ENCODE results near the gene KIAA0232.
"Not testable (repeated sequence)": the region's sequence is repeated elsewhere in the genome, so short reads cannot be mapped to it uniquely, and the experiment has no call there.

KIAA0232 gene

DNA sequence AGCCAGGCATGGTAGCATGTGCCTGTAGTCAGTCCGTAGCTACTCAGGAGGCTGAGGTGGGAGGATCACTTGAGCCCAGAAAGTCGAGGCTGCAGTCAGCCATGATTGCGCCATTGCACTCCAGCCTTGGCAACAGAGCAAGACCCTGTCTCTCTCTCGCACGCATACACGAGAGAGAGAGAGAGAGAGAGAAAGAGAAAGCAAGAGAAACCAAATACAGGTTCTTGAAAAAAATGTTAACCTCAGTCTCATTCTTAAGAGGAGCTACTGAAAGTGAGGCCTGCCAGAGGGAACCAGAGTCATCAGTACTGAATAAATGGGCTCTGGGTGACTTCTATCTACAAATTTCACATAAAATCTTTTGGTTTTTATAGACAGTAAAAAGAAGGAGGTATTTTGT, 42.9 kb downstream of the KIAA0232 start:
- Histone ChIP-seq H3K27me3 (ENCODE audit: insufficient read depth, low read length, poor library complexity) (no peaks in the 10 kb centered on the region), H3K4me3 (ENCODE audit: low read depth in 1 of 2, low read length in 2 of 2) (no peak overlapping the region), H3K9me3 (ENCODE audit: insufficient read depth, low read length, severe bottlenecking) (peaks cover 4% of the 10 kb centered on the region), H3K79me2 (ENCODE audit: insufficient read depth, low read length) (peaks cover 75% of the 10 kb centered on the region), H3K4me1 (ENCODE audit: insufficient read depth, low read length) (no peaks in the 10 kb centered on the region), H4K20me1 (ENCODE audit: insufficient read depth, low read length) (peaks cover 20% of the 10 kb centered on the region), H3K36me3 (ENCODE audit: insufficient read depth, low read length) (peaks cover 56% of the 10 kb centered on the region), H3K27ac (ENCODE audit: low read length) (no peak overlapping the region), H3K9ac (ENCODE audit: low read depth, low read length) (no peak overlapping the region), H2AFZ (ENCODE audit: low read depth, low read length) (no peak overlapping the region), H3K4me2 (ENCODE audit: insufficient read depth, low read length) (no peak overlapping the region)
- TF ChIP-seq, protein P1, sequence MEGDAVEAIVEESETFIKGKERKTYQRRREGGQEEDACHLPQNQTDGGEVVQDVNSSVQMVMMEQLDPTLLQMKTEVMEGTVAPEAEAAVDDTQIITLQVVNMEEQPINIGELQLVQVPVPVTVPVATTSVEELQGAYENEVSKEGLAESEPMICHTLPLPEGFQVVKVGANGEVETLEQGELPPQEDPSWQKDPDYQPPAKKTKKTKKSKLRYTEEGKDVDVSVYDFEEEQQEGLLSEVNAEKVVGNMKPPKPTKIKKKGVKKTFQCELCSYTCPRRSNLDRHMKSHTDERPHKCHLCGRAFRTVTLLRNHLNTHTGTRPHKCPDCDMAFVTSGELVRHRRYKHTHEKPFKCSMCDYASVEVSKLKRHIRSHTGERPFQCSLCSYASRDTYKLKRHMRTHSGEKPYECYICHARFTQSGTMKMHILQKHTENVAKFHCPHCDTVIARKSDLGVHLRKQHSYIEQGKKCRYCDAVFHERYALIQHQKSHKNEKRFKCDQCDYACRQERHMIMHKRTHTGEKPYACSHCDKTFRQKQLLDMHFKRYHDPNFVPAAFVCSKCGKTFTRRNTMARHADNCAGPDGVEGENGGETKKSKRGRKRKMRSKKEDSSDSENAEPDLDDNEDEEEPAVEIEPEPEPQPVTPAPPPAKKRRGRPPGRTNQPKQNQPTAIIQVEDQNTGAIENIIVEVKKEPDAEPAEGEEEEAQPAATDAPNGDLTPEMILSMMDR (IDR thresholded peaks at IDR 0.05; ENCODE audit: borderline replicate concordance, extremely low read depth, low read length, poor library complexity, severe bottlenecking): no peak
- no peak for TF ChIP-seq EZH2 (IDR thresholded peaks at IDR 0.05; ENCODE audit: borderline replicate concordance, low read depth, low read length, severe bottlenecking)
- DNase-seq: no peak
- ATAC-seq (ENCODE audit: insufficient read depth, low read depth): no peak

DNA sequence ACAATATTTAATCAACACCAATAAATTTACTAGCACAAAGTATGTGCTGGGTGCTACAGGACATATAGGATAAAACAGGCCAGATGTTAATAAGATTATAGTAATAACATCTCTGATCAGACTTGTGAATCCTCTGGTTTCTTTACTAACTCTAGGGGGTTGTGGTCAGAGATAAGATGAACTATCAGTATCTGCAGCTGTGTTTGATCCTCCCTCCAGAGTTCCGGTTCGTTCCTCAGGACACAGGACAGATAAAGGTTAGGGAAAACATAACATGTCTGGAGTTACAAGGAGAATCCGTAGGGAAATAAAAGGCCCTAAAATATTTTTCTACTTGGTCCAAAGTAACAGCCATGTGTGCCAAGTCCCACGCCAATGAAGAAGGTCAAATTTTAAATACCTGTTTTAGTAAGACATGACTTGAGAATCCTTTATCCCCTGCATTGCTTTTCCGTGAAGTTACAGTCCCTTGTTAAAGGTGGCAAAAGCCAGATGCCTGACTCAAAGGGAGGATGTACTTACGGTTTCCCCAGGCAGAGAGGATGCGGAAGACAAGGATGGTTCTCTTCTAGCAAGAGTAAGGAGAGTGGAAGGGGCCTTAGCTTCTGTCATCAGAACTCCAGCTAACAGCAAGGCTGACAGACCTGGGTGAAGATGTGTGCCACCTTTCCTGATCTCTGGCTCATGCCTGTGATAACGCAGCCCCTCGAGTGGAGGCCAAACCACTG, 44.4 kb downstream of the KIAA0232 start:
- no peak overlapping the region for H3K4me3 ChIP-seq (ENCODE audit: low read depth in 1 of 2, low read length in 2 of 2)
- H3K9me3 ChIP-seq (ENCODE audit: insufficient read depth, low read length, severe bottlenecking): no peaks in the 10 kb centered on the region
- TF ChIP-seq, protein P1 (IDR thresholded peaks at IDR 0.05; ENCODE audit: borderline replicate concordance, extremely low read depth, low read length, poor library complexity, severe bottlenecking): no peak
- TF ChIP-seq EZH2 (IDR thresholded peaks at IDR 0.05; ENCODE audit: borderline replicate concordance, low read depth, low read length, severe bottlenecking): no peak
- no peaks in the 10 kb centered on the region for H3K4me1 ChIP-seq (ENCODE audit: insufficient read depth, low read length)
- peaks cover 66% of the 10 kb centered on the region for H3K36me3 ChIP-seq (ENCODE audit: insufficient read depth, low read length)
- H4K20me1 ChIP-seq (ENCODE audit: insufficient read depth, low read length): peaks cover 20% of the 10 kb centered on the region
- peaks cover 63% of the 10 kb centered on the region for H3K79me2 ChIP-seq (ENCODE audit: insufficient read depth, low read length)
- no peak overlapping the region for H3K9ac ChIP-seq (ENCODE audit: low read depth, low read length)
- no peak overlapping the region for H2AFZ ChIP-seq (ENCODE audit: low read depth, low read length)
- no peaks in the 10 kb centered on the region for H3K27me3 ChIP-seq (ENCODE audit: insufficient read depth, low read length, poor library complexity)
- no peak for DNase-seq
- no peak overlapping the region for H3K4me2 ChIP-seq (ENCODE audit: insufficient read depth, low read length)
- no peak overlapping the region for H3K27ac ChIP-seq (ENCODE audit: low read length)
- no peak for ATAC-seq (ENCODE audit: insufficient read depth, low read depth)

DNA sequence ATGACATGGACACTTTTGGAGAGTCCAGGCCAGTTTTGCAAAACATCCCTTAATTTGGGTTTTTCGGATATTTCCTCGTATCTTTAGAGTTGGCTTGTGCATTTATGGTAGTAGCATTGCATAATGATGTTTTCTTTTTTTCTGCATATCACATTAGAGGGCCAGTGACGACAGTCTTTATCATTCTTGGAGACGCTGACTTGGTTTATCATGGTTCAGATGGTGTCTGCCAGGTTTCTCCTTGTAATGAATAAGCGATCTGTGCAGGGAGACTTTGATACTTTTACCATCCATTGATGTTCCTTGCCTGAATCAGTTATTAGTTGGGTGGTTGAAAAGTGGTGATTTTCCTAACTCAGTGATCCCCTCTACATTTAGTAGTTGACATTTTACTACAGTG, 46.6 kb downstream of the KIAA0232 start:
- ATAC-seq (ENCODE audit: insufficient read depth, low read depth) (no peak), DNase-seq (no peak)
- H3K36me3 ChIP-seq (ENCODE audit: insufficient read depth, low read length): peaks cover 81% of the 10 kb centered on the region
- no peak overlapping the region for H3K4me3 ChIP-seq (ENCODE audit: low read depth in 1 of 2, low read length in 2 of 2)
- TF ChIP-seq EZH2 (IDR thresholded peaks at IDR 0.05; ENCODE audit: borderline replicate concordance, low read depth, low read length, severe bottlenecking): no peak
- no peak overlapping the region for H3K9ac ChIP-seq (ENCODE audit: low read depth, low read length)
- no peak overlapping the region for H3K4me2 ChIP-seq (ENCODE audit: insufficient read depth, low read length)
- H3K27ac ChIP-seq (ENCODE audit: low read length): no peak overlapping the region
- no peak overlapping the region for H2AFZ ChIP-seq (ENCODE audit: low read depth, low read length)
- H3K27me3 ChIP-seq (ENCODE audit: insufficient read depth, low read length, poor library complexity): no peaks in the 10 kb centered on the region
- H4K20me1 ChIP-seq (ENCODE audit: insufficient read depth, low read length): peaks cover 17% of the 10 kb centered on the region
- no peaks in the 10 kb centered on the region for H3K4me1 ChIP-seq (ENCODE audit: insufficient read depth, low read length)
- peaks cover 53% of the 10 kb centered on the region for H3K79me2 ChIP-seq (ENCODE audit: insufficient read depth, low read length)
- H3K9me3 ChIP-seq (ENCODE audit: insufficient read depth, low read length, severe bottlenecking): no peaks in the 10 kb centered on the region

DNA sequence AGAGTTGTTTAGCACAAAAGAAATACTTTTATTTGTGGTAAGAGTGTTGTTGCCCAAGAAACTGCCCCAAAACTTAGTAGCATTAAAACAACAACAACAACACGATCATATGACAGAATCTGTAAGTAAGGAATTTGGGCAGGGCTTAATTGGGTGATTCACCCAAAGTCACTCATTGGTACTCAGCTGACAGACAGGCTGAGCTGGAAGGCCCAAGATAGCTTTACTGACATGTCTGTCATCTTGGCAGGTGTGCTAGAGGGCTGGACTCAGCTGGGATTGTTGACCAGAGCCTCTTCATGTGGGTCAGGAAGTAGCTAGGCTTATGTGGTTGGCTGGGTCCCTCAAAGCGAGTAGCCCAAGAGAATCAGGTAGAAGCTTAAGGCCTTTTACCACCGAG, 52.3 kb downstream of the KIAA0232 start:
- Histone ChIP-seq H3K9ac (ENCODE audit: low read depth, low read length) (no peak overlapping the region), H3K9me3 (ENCODE audit: insufficient read depth, low read length, severe bottlenecking) (no peaks in the 10 kb centered on the region), H4K20me1 (ENCODE audit: insufficient read depth, low read length) (0 out of 2 replicates have a peak, but pooled peaks cover 5% of the 10 kb centered on the region), H3K27ac (ENCODE audit: low read length) (no peak overlapping the region), H3K27me3 (ENCODE audit: insufficient read depth, low read length, poor library complexity) (no peaks in the 10 kb centered on the region), H3K36me3 (ENCODE audit: insufficient read depth, low read length) (peaks cover 45% of the 10 kb centered on the region), H3K4me3 (ENCODE audit: low read depth in 1 of 2, low read length in 2 of 2) (no peak overlapping the region), H3K4me1 (ENCODE audit: insufficient read depth, low read length) (no peaks in the 10 kb centered on the region), H3K79me2 (ENCODE audit: insufficient read depth, low read length) (peaks cover 37% of the 10 kb centered on the region), H3K4me2 (ENCODE audit: insufficient read depth, low read length) (no peak overlapping the region), H2AFZ (ENCODE audit: low read depth, low read length) (no peak overlapping the region)
- ATAC-seq (ENCODE audit: insufficient read depth, low read depth): no peak
- DNase-seq: no peak
- TF ChIP-seq, protein P1 (IDR thresholded peaks at IDR 0.05; ENCODE audit: borderline replicate concordance, extremely low read depth, low read length, poor library complexity, severe bottlenecking): no peak
- TF ChIP-seq EZH2 (IDR thresholded peaks at IDR 0.05; ENCODE audit: borderline replicate concordance, low read depth, low read length, severe bottlenecking): no peak

DNA sequence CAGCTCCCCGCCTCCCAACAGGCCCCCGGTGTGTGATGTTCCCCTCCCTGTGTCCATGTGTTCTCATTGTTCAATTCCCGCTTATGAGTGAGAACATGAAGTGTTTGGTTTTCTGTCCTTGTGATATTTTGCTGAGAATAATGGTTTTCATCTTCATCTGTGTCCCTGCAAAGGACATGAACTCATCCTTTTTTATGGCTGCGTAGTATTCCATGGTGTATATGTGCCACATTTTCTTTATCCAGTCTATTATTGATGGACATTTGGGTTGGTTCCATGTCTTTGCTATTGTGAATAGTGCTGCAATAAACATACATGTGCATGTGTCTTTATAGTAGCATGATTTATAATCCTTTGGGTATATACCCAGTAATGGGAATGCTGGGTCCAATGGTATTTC, 53.1 kb downstream of the KIAA0232 start:
- H3K27me3 ChIP-seq (ENCODE audit: insufficient read depth, low read length, poor library complexity); H3K4me1 ChIP-seq (ENCODE audit: insufficient read depth, low read length); H3K4me3 ChIP-seq (ENCODE audit: low read depth in 1 of 2, low read length in 2 of 2); H2AFZ ChIP-seq (ENCODE audit: low read depth, low read length); H3K4me2 ChIP-seq (ENCODE audit: insufficient read depth, low read length); H3K9ac ChIP-seq (ENCODE audit: low read depth, low read length); ATAC-seq (ENCODE audit: insufficient read depth, low read depth); H3K27ac ChIP-seq (ENCODE audit: low read length); DNase-seq; H3K9me3 ChIP-seq (ENCODE audit: insufficient read depth, low read length, severe bottlenecking): not testable (repeated sequence)
- H4K20me1 ChIP-seq (ENCODE audit: insufficient read depth, low read length): peaks cover 10% of the 10 kb centered on the region; the same call in 1 of the 2 replicates
- peaks cover 40% of the 10 kb centered on the region for H3K79me2 ChIP-seq (ENCODE audit: insufficient read depth, low read length)
- H3K36me3 ChIP-seq (ENCODE audit: insufficient read depth, low read length): peaks cover 38% of the 10 kb centered on the region
